Activated CD4-positive, alpha-beta memory T cell treated with anti-CD3 and anti-CD28 coated beads, Interleukin-2, amount 10 ng/mL, durations not matched to agents 7 days and 5 days (primary cell): Measurements from ENCODE around the gene MYLK4. TPM values are rescaled to one million over a fixed set of nuclear protein-coding genes. Genes with fewer than 3 reads are reported as not detected.
A peak's percentile ranks its signal among the peaks of the same experiment; 100 is the strongest.
"Not testable (repeated sequence)": the region's sequence is repeated elsewhere in the genome, so short reads cannot be mapped to it uniquely, and the experiment has no call there.

ENCODE experiments used
- CTCF ChIA-PET: fragments of 350-600 bp; sonication (Branson Sonifier 250); formaldehyde crosslinking; loops from one replicate; lab custom pipeline; 2021; ENCODE audit warnings: antibody characterized with exemption, inconsistent platforms; lab: Charles Lee
- POLR2A ChIA-PET: fragments of 350-600 bp; sonication (Branson Sonifier 250); formaldehyde crosslinking; loops from one replicate; lab custom pipeline; 2021; ENCODE audit warnings: antibody characterized with exemption; lab: Charles Lee
- DNase-seq: peaks from one replicate; pipeline ENCODE4 v3.0.0-alpha.2; 2020
- H3K27ac Mint-ChIP-seq: one replicate; pipeline ENCODE4 v1.8.0; 2021; ENCODE audit warnings: mild to moderate bottlenecking, mixed read lengths
- H3K27me3 Mint-ChIP-seq: one replicate; pipeline ENCODE4 v1.8.0; 2021; ENCODE audit warnings: mixed read lengths
- H3K36me3 Mint-ChIP-seq: one replicate; pipeline ENCODE4 v1.8.0; 2021; ENCODE audit warnings: low read depth, mixed read lengths
- H3K4me1 Mint-ChIP-seq: one replicate; pipeline ENCODE4 v1.8.0; 2021; ENCODE audit warnings: mixed read lengths
- H3K4me3 Mint-ChIP-seq: one replicate; pipeline ENCODE4 v1.8.0; 2021; ENCODE audit warnings: mild to moderate bottlenecking, mixed read lengths
- H3K9me3 Mint-ChIP-seq: one replicate; pipeline ENCODE4 v1.8.0; 2021; ENCODE audit warnings: mixed read lengths
- total RNA-seq, 2 experiments: library from RNA; stranded (reverse); gene quantifications; one replicate each; pipeline ENCODE4 v1.2.3, GENCODE V29; 2021

The MYLK4 gene
- total RNA-seq, 2 experiments from 2014 or later = 0.15 to 0.28 TPM

DNA sequence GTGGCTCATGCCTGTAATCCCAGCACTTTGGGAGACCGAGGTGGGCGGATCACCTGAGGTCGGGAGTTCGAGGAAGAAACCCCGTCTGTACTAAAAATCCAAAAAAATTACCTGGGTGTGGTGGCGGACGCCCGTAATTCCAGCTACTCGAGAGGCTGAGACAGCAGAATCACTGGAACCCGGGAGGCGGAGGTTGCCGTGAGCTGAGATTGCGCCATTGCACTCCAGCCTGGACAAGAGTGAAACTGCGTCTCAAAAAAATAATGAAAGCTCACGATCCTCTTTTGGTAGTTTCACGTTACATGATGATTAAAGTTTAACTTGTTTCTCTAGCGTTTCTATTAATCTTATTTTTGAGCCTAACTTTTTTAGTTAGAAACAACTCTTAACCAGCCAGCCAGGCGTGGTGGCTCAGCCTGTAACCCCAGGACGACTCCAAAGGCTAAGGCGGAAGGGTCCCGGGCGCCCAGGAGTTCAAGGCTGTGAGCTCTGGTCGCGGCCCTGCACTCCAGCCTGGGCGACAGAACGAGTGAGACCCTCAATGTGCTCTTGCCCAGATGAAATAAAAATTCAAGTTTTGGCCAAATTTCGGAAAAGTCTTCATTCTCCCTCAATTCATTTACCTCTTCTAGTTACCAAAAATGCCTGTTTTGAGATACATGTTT, 13.3 kb upstream of the MYLK4 start:
- POLR2A ChIA-PET = interaction anchor here (0.6 to 0.9 kb wide), 3 partner anchors 11 to 28 kb away, joined by 3 to 4 read pairs (median 3); partner anchors contain the start of gene MYLK4
- Mint-ChIP-seq H3K4me1 (peaks cover 41% of the 10 kb centered on the region), H3K27me3 (no peaks in the 10 kb centered on the region), H3K9me3 (no peaks in the 10 kb centered on the region), H3K36me3 (peaks cover 10% of the 10 kb centered on the region), H3K27ac (peak overlapping the region; percentile 96), H3K4me3 (peak overlapping the region; percentile 76)
- no peak for DNase-seq
- CTCF ChIA-PET = interaction anchor here (0.9 to 2.3 kb wide), 3 partner anchors 12 to 129 kb away, joined by 3 to 15 read pairs (median 7); partner anchors contain the start of gene MYLK4

DNA sequence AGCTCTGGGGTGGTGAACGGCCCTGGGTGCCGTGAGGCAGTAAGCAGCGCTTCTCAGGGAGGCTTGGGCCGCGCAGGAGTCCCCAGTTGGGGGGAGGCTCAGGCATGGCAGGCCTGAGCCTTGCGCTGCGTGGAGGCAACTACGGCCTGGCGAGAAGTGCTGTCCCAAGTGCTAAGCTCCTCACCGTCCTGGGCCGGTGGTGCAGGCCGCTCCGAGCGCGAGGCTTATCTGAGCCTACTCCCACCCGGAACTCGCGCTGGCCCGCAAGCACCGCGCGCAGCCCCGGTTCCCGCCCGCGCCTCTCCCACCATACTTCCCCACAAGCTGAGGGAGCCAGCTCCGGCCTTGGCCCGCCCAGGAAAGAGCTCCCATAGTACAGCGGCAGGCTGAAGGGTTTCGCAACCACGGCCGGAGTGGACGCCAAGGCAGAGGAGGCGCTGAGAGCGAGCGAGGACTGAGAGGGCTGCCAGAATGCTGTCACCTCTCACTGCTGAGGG, 12.7 kb upstream of the MYLK4 start:
- H3K27me3 Mint-ChIP-seq = no peaks in the 10 kb centered on the region
- ChIA-PET POLR2A (interaction anchor here (0.6 to 0.9 kb wide), 3 partner anchors 10 to 28 kb away, joined by 3 to 4 read pairs (median 3); partner anchors contain the start of gene MYLK4), CTCF (interaction anchor here (0.9 to 2.3 kb wide), 5 partner anchors 10 to 128 kb away, joined by 3 to 15 read pairs (median 4); partner anchors contain the start of gene MYLK4)
- peaks cover 4% of the 10 kb centered on the region for H3K36me3 Mint-ChIP-seq
- H3K4me3 Mint-ChIP-seq = no peak overlapping the region
- peak overlapping the region; percentile 22 for H3K27ac Mint-ChIP-seq
- no peaks in the 10 kb centered on the region for H3K9me3 Mint-ChIP-seq
- peaks cover 35% of the 10 kb centered on the region for H3K4me1 Mint-ChIP-seq
- no peak for DNase-seq

DNA sequence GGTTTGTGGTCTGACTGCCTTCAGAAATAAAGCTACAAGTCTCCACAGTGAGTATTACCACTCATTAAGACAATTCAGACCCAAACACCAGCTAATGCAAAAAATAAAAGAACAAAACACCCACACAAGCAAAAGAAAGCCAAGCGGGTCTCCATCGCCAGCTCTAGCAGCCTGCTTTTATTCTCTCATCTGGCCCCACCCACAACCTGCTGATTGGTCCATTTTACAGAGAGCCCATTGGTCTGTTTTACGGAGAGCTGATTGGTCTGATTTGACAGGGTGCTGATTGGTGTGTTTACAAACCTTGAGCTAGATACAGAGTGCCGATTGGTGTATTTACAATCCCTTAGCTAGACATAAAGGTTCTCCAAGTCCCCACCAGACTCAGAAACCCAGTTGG, 12.1 kb upstream of the MYLK4 start:
- H3K36me3 Mint-ChIP-seq, H3K9me3 Mint-ChIP-seq, H3K27me3 Mint-ChIP-seq, H3K4me3 Mint-ChIP-seq, H3K27ac Mint-ChIP-seq, DNase-seq: not testable (repeated sequence)
- CTCF ChIA-PET = interaction anchor here (1.0 to 2.0 kb wide), 3 partner anchors 10 to 83 kb away, joined by 4 to 15 read pairs (median 4); partner anchors contain the start of gene MYLK4
- POLR2A ChIA-PET = interaction anchor here (0.8 kb wide), 1 partner anchor 10 kb away, joined by 3 read pairs; no protein-coding TSS in a partner anchor
- H3K4me1 Mint-ChIP-seq = peaks cover 30% of the 10 kb centered on the region

- DNase-seq = no peak
- Mint-ChIP-seq H3K27ac (peak overlapping the region; percentile 36), H3K27me3 (peaks cover 7% of the 10 kb centered on the region), H3K4me1 (peaks cover 21% of the 10 kb centered on the region), H3K4me3 (peak overlapping the region; percentile 46), H3K36me3 (no peaks in the 10 kb centered on the region), H3K9me3 (no peaks in the 10 kb centered on the region)
- ChIA-PET POLR2A (interaction anchor here (0.7 kb wide), 1 partner anchor 11 kb away, joined by 3 read pairs; no protein-coding TSS in a partner anchor), CTCF (interaction anchor here (1.0 to 2.3 kb wide), 5 partner anchors 8 to 127 kb away, joined by 3 to 18 read pairs (median 6); partner anchors contain the start of gene MYLK4)
These were observed 10.4 kb upstream of the MYLK4 start for GRCh38 chr6:2760882-2761842.

DNA sequence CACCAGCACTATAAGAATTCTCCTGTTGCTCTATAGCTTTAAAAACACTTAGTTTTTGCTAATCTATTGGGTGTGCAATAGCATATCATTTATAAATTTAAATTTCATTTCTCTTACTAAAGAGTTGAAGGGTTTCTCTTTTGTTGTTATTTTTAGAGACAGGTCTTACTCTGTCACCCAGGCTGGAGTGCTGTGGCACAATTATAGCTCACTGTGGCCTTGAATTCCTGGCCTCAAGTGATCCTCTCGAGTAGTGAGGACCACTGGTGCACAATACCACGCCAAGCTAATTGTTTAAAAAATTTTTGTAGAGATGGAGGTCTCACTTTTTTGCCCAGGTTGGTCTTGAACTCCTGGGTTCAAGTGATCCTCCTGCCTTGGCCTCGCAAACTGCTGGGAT, 8.3 kb upstream of the MYLK4 start:
- ChIA-PET POLR2A (interaction anchor here (0.6 kb wide), 1 partner anchor 213 kb away, joined by 3 read pairs; no protein-coding TSS in a partner anchor), CTCF (interaction anchor here (0.5 to 2.6 kb wide), 5 partner anchors 9 to 507 kb away, joined by 3 to 10 read pairs (median 4); partner anchors contain the start of gene MYLK4)
- peaks cover 24% of the 10 kb centered on the region for H3K27me3 Mint-ChIP-seq
- H3K4me3 Mint-ChIP-seq = no peak overlapping the region
- no peak overlapping the region for H3K27ac Mint-ChIP-seq
- no peaks in the 10 kb centered on the region for H3K36me3 Mint-ChIP-seq
- DNase-seq = no peak
- H3K4me1 Mint-ChIP-seq = peaks cover 15% of the 10 kb centered on the region
- no peaks in the 10 kb centered on the region for H3K9me3 Mint-ChIP-seq

- H3K4me1 Mint-ChIP-seq = peaks cover 15% of the 10 kb centered on the region
- H3K27me3 Mint-ChIP-seq = peaks cover 39% of the 10 kb centered on the region
- H3K27ac Mint-ChIP-seq = no peak overlapping the region
- POLR2A ChIA-PET = no interaction called here
- H3K9me3 Mint-ChIP-seq = no peaks in the 10 kb centered on the region
- CTCF ChIA-PET = interaction anchor here (1.6 to 2.6 kb wide), 3 partner anchors 9 to 19 kb away, joined by 5 to 10 read pairs (median 8); partner anchors contain the start of gene WRNIP1
- DNase-seq = no peak
- no peak overlapping the region for H3K4me3 Mint-ChIP-seq
- H3K36me3 Mint-ChIP-seq = no peaks in the 10 kb centered on the region
These were observed 6.0 kb upstream of the MYLK4 start for GRCh38 chr6:2756687-2757224.

DNA sequence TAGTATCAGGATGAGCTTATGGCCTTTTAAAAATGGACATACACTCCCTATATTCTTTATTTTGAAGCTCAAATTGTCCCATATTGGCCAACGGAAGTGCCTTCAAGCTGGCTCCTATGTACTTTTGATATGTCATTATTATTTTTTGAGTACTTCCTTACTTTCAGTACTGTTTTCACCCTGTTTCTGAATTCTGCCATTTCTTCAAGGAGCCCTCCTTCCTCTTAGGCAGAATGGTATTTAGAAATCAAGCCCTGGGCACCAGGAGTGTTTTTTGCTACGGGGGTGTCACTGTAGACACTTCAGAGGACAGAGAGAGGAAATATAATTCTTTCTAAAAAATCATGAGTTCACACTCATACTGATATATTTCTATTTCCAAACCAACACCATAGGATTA, 5.5 kb upstream of the MYLK4 start:
- H3K4me1 Mint-ChIP-seq = peaks cover 12% of the 10 kb centered on the region
- H3K4me3 Mint-ChIP-seq = no peak overlapping the region
- ChIA-PET CTCF (interaction anchor here (1.6 to 2.6 kb wide), 3 partner anchors 9 to 19 kb away, joined by 5 to 10 read pairs (median 8); partner anchors contain the start of gene WRNIP1), POLR2A (no interaction called here)
- H3K9me3 Mint-ChIP-seq = no peaks in the 10 kb centered on the region
- H3K27me3 Mint-ChIP-seq = peaks cover 41% of the 10 kb centered on the region
- no peak for DNase-seq
- no peak overlapping the region for H3K27ac Mint-ChIP-seq
- H3K36me3 Mint-ChIP-seq = no peaks in the 10 kb centered on the region

- POLR2A ChIA-PET = no interaction called here
- CTCF ChIA-PET = interaction anchor here (2.2 kb wide), 1 partner anchor 12 kb away, joined by 8 read pairs; no protein-coding TSS in a partner anchor
- no peak for DNase-seq
- Mint-ChIP-seq H3K9me3 (no peaks in the 10 kb centered on the region), H3K27ac (no peak overlapping the region), H3K36me3 (no peaks in the 10 kb centered on the region), H3K4me3 (no peak overlapping the region), H3K27me3 (peaks cover 47% of the 10 kb centered on the region), H3K4me1 (peaks cover 5% of the 10 kb centered on the region)
These were observed 4.7 kb upstream of the MYLK4 start for GRCh38 chr6:2755456-2755855.

DNA sequence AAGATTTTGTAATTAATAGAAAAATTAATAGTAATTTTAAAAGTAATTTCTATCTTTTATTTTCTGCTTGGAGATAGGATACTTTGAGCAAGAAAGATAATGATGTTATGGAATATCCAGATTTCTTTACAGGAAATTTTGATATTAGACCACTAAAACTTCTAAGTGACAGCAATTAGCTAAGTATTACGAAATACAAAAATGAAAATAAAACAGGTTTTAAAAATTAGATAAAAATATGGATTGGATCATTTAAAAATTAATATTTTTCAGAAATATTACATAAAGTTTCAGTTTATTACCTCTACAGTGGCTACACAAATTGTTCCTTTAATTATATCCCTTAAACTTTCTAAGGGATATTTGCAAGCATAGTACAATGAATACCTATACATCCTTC, 4.2 kb upstream of the MYLK4 start:
- Mint-ChIP-seq H3K9me3 (no peaks in the 10 kb centered on the region), H3K27ac (no peak overlapping the region), H3K36me3 (no peaks in the 10 kb centered on the region), H3K4me3 (no peak overlapping the region), H3K4me1 (peaks cover 6% of the 10 kb centered on the region), H3K27me3 (peaks cover 47% of the 10 kb centered on the region)
- POLR2A ChIA-PET = no interaction called here
- no peak for DNase-seq
- CTCF ChIA-PET = no interaction called here

GRCh38 chr6:2754393-2754792, 3.7 kb upstream of the MYLK4 start:
- no peaks in the 10 kb centered on the region for H3K9me3 Mint-ChIP-seq
- peaks cover 8% of the 10 kb centered on the region for H3K4me1 Mint-ChIP-seq
- peaks cover 50% of the 10 kb centered on the region for H3K27me3 Mint-ChIP-seq
- H3K4me3 Mint-ChIP-seq = no peak overlapping the region
- CTCF ChIA-PET = no interaction called here
- no peaks in the 10 kb centered on the region for H3K36me3 Mint-ChIP-seq
- H3K27ac Mint-ChIP-seq = no peak overlapping the region
- POLR2A ChIA-PET = no interaction called here
- DNase-seq = no peak

DNA sequence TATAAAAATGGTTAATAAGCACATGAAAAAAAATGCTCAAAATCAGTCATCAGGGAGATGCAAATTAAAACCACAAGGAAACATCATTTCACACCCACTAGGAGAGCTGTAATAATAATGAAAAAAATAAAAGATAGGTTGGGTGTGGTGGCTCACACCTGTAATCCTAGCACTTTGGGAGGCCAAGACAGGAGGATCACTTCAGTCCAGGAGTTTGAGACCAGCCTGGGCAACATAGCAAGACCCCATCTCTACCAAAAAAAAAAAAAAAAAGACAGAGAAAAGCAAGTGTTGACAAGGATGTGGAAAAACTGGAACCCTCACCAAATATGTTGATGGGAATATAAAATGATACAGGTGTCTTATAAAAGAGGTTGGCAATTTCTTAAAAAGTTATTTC, 3.0 kb upstream of the MYLK4 start:
- H3K9me3 Mint-ChIP-seq = no peaks in the 10 kb centered on the region
- ChIA-PET CTCF (interaction anchor here (0.6 to 1.2 kb wide), 4 partner anchors 8 to 183 kb away, joined by 3 to 4 read pairs (median 4); no protein-coding TSS in a partner anchor), POLR2A (interaction anchor here (0.9 kb wide), 1 partner anchor 10 kb away, joined by 3 read pairs; no protein-coding TSS in a partner anchor)
- no peak overlapping the region for H3K27ac Mint-ChIP-seq
- peaks cover 52% of the 10 kb centered on the region for H3K27me3 Mint-ChIP-seq
- no peak for DNase-seq
- H3K4me1 Mint-ChIP-seq = peaks cover 8% of the 10 kb centered on the region
- H3K4me3 Mint-ChIP-seq = no peak overlapping the region
- H3K36me3 Mint-ChIP-seq = no peaks in the 10 kb centered on the region

GRCh38 chr6:2753110-2753489, 2.4 kb upstream of the MYLK4 start:
- DNase-seq = no peak
- no peak overlapping the region for H3K27ac Mint-ChIP-seq
- CTCF ChIA-PET = interaction anchor here (0.6 to 1.2 kb wide), 4 partner anchors 8 to 184 kb away, joined by 3 to 4 read pairs (median 4); no protein-coding TSS in a partner anchor
- no peak overlapping the region for H3K4me3 Mint-ChIP-seq
- peaks cover 56% of the 10 kb centered on the region for H3K27me3 Mint-ChIP-seq
- H3K4me1 Mint-ChIP-seq = peaks cover 8% of the 10 kb centered on the region
- no peaks in the 10 kb centered on the region for H3K9me3 Mint-ChIP-seq
- POLR2A ChIA-PET = interaction anchor here (0.9 kb wide), 1 partner anchor 10 kb away, joined by 3 read pairs; no protein-coding TSS in a partner anchor
- no peaks in the 10 kb centered on the region for H3K36me3 Mint-ChIP-seq
